ENCODE results near the gene ABHD2. TPM values are rescaled to one million over a fixed set of nuclear protein-coding genes. Genes with fewer than 3 reads are reported as not detected.

The ABHD2 gene
- total RNA-seq, 1 experiment from 2014 or later, result 52.4 TPM

DNA sequence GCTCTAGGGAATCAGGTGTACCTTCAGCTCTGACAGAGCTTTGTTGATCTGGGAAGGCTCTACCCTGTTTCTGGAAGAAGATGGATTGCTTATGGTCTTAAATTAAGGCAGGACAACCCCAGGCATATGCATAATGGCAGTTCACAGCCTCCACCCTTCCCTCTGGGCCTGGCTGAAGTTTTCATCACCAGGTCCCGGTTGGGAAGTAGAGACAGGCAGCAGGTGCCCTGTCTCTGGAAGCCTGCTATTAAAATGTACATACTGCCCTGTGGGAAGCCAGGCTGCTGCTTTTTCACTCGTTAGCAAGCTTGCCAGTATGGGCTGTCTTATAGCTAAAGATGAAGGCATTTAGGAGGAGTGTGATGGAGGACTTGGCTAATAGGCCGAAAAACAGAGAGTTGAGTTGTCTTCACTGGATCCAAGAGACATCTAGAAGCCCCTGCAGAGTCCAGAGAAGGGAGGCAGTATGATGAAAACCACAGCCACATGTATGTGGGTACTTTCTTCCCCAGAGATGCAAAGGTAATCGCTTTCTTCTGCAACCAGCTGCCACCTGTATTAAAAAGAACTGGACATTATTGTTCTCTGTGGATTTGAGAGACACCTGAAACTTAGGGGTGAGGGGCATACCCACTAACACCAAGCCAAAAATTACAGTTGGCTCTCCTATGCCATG lies 34.4 kb downstream of the ABHD2 start:
- Histone ChIP-seq H3K4me3 (ENCODE audit: low read depth, low read length, poor library complexity, severe bottlenecking) (no peak overlapping the region), H3K36me3 (ENCODE audit: insufficient read depth, low read length, poor library complexity, severe bottlenecking) (no peaks in the 10 kb centered on the region), H3K27ac (ENCODE audit: low read depth, low read length, poor library complexity, severe bottlenecking) (no peak overlapping the region), H3K27me3 (replicated peaks; ENCODE audit: insufficient read depth, low read depth, low read length, poor library complexity) (no peaks in the 10 kb centered on the region), H3K9me3 (ENCODE audit: low read depth, low read length, poor library complexity, severe bottlenecking) (no peaks in the 10 kb centered on the region), H3K4me1 (ENCODE audit: insufficient read depth, low read length, poor library complexity, severe bottlenecking) (no peaks in the 10 kb centered on the region)
- ChIA-PET CTCF (no interaction called here), POLR2A (ENCODE audit: low non-redundant PET) (no interaction called here)
- no peak for TF ChIP-seq EZH2 (IDR thresholded peaks at IDR 0.05; ENCODE audit: borderline replicate concordance, low read depth, low read length, poor library complexity, severe bottlenecking)
- TF ChIP-seq, protein P1, sequence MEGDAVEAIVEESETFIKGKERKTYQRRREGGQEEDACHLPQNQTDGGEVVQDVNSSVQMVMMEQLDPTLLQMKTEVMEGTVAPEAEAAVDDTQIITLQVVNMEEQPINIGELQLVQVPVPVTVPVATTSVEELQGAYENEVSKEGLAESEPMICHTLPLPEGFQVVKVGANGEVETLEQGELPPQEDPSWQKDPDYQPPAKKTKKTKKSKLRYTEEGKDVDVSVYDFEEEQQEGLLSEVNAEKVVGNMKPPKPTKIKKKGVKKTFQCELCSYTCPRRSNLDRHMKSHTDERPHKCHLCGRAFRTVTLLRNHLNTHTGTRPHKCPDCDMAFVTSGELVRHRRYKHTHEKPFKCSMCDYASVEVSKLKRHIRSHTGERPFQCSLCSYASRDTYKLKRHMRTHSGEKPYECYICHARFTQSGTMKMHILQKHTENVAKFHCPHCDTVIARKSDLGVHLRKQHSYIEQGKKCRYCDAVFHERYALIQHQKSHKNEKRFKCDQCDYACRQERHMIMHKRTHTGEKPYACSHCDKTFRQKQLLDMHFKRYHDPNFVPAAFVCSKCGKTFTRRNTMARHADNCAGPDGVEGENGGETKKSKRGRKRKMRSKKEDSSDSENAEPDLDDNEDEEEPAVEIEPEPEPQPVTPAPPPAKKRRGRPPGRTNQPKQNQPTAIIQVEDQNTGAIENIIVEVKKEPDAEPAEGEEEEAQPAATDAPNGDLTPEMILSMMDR (conservative IDR thresholded peaks at IDR 0.05; ENCODE audit: low read depth, low read length), result no peak
- no peak for DNase-seq (ENCODE audit: low spot score)
- intact Hi-C loops (cut with micrococcal nuclease; ENCODE audit: unreplicated experiment), result no loop called here
- no TSS peak for BruUV-seq (replicated peaks)

DNA sequence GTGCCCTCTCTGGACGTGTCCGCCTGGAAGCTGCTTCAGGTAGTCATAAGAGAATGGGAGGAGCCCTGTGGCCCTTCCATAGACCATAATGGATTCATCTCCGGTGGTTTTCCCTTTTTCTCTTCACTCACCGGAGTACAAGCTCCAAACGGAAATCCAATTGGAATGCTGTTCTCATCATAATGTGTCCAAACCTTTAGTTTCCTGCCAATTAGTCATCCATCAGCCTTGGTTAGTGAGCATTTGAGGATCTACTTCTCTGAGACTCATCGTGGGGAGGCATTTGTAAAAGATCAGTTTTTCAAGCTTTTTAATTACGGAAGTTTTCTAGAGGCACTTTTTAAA lies 34.9 kb downstream of the ABHD2 start:
- no peaks in the 10 kb centered on the region for H3K27me3 ChIP-seq (replicated peaks; ENCODE audit: insufficient read depth, low read depth, low read length, poor library complexity)
- POLR2A ChIA-PET (ENCODE audit: low non-redundant PET), result no interaction called here
- H3K9me3 ChIP-seq (ENCODE audit: low read depth, low read length, poor library complexity, severe bottlenecking), result no peaks in the 10 kb centered on the region
- CTCF ChIA-PET, result no interaction called here
- intact Hi-C loops (cut with micrococcal nuclease; ENCODE audit: unreplicated experiment), result no loop called here
- BruUV-seq (replicated peaks), result no TSS peak
- H3K4me1 ChIP-seq (ENCODE audit: insufficient read depth, low read length, poor library complexity, severe bottlenecking), result no peaks in the 10 kb centered on the region
- TF ChIP-seq, protein P1 (conservative IDR thresholded peaks at IDR 0.05; ENCODE audit: low read depth, low read length), result no peak
- TF ChIP-seq EZH2 (IDR thresholded peaks at IDR 0.05; ENCODE audit: borderline replicate concordance, low read depth, low read length, poor library complexity, severe bottlenecking), result no peak
- no peaks in the 10 kb centered on the region for H3K36me3 ChIP-seq (ENCODE audit: insufficient read depth, low read length, poor library complexity, severe bottlenecking)
- H3K27ac ChIP-seq (ENCODE audit: low read depth, low read length, poor library complexity, severe bottlenecking), result no peak overlapping the region
- DNase-seq (ENCODE audit: low spot score), result no peak
- no peak overlapping the region for H3K4me3 ChIP-seq (ENCODE audit: low read depth, low read length, poor library complexity, severe bottlenecking)

DNA sequence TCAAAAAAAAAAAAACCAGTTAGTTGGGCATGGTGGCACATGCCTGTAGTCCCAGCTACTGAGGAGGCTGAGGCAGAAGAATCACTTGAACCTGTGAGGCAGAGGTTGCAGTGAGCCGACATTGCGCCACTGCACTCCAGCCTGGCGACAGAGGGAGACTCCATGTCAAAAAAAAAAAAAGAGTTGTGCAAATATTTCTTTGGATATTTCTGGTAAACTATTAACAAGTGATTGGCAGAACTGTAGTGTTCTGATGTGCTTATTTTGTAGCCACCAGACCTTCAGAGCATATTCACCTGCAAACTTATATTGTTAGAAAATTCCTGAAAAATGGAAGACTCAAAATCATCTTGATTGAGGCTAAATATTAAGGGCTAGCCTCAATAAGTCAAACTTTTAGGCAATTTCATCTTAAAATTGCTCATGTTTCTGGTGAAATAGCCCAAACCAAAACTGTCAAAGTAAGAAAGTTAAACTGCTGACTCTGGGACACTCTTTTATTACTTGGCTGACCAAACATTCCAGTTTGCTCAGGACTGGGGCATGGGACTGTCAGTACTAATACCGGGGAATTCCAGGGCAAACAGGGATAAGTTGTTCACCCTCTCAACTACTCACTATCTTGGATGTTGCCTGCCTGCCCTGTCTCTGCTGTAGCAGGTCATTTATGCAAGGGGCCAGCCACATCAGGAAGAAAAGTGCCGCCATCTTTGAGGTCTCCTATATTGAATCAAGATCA lies 37.0 kb downstream of the ABHD2 start:
- DNase-seq (ENCODE audit: low spot score), result no peak
- intact Hi-C loops (cut with micrococcal nuclease; ENCODE audit: unreplicated experiment), result no loop called here
- BruUV-seq (replicated peaks), result no TSS peak

More for the DNA sequence above, 37.0 kb downstream of the ABHD2 start:
- ChIA-PET POLR2A (ENCODE audit: low non-redundant PET) (no interaction called here), CTCF (no interaction called here)
- Histone ChIP-seq H3K27ac (ENCODE audit: low read depth, low read length, poor library complexity, severe bottlenecking) (no peak overlapping the region), H3K36me3 (ENCODE audit: insufficient read depth, low read length, poor library complexity, severe bottlenecking) (no peaks in the 10 kb centered on the region), H3K4me1 (ENCODE audit: insufficient read depth, low read length, poor library complexity, severe bottlenecking) (no peaks in the 10 kb centered on the region), H3K9me3 (ENCODE audit: low read depth, low read length, poor library complexity, severe bottlenecking) (no peaks in the 10 kb centered on the region), H3K4me3 (ENCODE audit: low read depth, low read length, poor library complexity, severe bottlenecking) (no peak overlapping the region), H3K27me3 (replicated peaks; ENCODE audit: insufficient read depth, low read depth, low read length, poor library complexity) (no peaks in the 10 kb centered on the region)
- TF ChIP-seq EZH2 (IDR thresholded peaks at IDR 0.05; ENCODE audit: borderline replicate concordance, low read depth, low read length, poor library complexity, severe bottlenecking), result no peak
- TF ChIP-seq, protein P1 (conservative IDR thresholded peaks at IDR 0.05; ENCODE audit: low read depth, low read length), result no peak
